Measurements from ENCODE around the gene UQCR11.
A peak's percentile ranks its signal among the peaks of the same experiment; 100 is the strongest.

The UQCR11 gene

DNA sequence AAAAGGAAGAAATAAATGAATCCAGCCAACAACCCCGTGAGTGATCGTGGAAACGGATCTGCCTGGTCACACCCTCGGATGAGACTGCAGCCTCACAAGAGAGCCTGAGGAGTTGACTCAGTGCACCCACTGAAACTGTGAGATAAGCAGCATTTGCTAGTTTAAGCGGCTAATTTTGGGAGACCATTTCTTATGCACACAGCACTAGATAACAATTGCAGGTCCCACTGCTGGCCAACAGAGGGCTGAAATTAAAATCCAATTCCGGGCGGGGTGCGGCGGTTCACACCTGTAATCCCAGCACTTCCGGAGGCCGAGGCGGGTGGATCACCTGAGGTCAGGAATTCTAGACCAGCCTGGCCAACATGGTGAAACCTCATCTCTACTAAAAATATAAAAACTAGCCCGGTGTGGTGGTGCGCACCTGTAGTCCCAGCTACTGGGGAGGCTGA lies 3.6 kb downstream of the UQCR11 start:
- DNase-seq (ENCODE audit: low spot score), result no peak
- TF ChIP-seq, protein P1, sequence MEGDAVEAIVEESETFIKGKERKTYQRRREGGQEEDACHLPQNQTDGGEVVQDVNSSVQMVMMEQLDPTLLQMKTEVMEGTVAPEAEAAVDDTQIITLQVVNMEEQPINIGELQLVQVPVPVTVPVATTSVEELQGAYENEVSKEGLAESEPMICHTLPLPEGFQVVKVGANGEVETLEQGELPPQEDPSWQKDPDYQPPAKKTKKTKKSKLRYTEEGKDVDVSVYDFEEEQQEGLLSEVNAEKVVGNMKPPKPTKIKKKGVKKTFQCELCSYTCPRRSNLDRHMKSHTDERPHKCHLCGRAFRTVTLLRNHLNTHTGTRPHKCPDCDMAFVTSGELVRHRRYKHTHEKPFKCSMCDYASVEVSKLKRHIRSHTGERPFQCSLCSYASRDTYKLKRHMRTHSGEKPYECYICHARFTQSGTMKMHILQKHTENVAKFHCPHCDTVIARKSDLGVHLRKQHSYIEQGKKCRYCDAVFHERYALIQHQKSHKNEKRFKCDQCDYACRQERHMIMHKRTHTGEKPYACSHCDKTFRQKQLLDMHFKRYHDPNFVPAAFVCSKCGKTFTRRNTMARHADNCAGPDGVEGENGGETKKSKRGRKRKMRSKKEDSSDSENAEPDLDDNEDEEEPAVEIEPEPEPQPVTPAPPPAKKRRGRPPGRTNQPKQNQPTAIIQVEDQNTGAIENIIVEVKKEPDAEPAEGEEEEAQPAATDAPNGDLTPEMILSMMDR (IDR thresholded peaks at IDR 0.05), result no peak
- no peak overlapping the region for H3K4me3 ChIP-seq
- no peak overlapping the region for H3K27ac ChIP-seq

- no peak overlapping the region for H3K4me3 ChIP-seq
- TF ChIP-seq, protein P1 (IDR thresholded peaks at IDR 0.05), result no peak
Measured at GRCh38 chr19:1599460-1599846, 5.8 kb downstream of the UQCR11 start.

GRCh38 chr19:1598777-1599459 lies 6.3 kb downstream of the UQCR11 start:
- no peak overlapping the region for H3K27ac ChIP-seq
- no peak overlapping the region for H3K4me3 ChIP-seq
- no peak for DNase-seq (ENCODE audit: low spot score)
- TF ChIP-seq, protein P1 (IDR thresholded peaks at IDR 0.05), result no peak

More at GRCh38 chr19:1599460-1599846, 5.8 kb downstream of the UQCR11 start:
- no peak for DNase-seq (ENCODE audit: low spot score)
- no peak overlapping the region for H3K27ac ChIP-seq

GRCh38 chr19:1593501-1593772 lies 11.8 kb downstream of the UQCR11 start:
- TF ChIP-seq, protein P1 (IDR thresholded peaks at IDR 0.05), result no peak
- Histone ChIP-seq H3K4me3 (peak overlapping the region; percentile 90), H3K27ac (peak overlapping the region in 1 of 2 donors; percentile 100)
- DNase-seq (ENCODE audit: low spot score), result no peak

DNA sequence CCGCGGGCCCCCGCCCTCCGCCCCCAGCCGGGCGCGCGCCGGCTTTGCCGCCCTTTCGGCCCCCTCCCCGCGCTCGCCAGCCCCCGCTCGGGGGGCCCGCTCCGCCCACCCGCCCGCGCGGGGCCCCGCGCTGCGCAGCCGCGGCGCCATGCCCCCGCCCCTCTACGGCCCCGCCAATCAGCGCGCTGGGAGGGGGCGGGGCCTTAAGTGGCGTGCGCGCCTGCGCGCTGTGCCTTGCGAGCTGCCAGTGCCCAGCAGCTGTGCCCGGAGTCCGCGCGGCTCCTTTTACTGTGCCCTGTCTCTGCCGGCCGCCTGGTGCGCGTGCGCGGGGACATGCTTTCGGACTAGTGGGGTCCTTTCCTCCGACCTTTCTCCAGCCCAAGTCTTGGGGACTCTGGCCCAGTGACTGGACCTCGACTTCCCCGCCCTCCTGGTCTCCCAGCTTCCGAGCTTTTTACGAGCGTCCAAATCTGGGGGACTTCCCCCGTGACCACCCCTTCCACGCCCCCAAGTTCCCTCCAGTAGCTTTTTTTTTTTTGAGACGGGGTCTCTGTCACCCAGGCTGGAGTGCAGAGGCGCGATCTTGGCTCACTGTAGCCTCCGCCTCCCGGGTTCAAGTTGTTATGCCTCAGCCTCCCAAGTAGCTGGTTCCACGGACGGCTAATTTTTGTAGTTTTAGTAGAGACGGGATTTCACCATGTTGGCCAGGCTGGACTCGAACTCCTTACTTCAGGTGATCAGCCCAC lies 12.3 kb downstream of the UQCR11 start, which contains the start of gene MBD3:
Gene MBD3 (minus strand): TSS at position 111 of the 746 bp plus-strand sequence. CDS start 234 bp downstream, outside the sequence.
- H3K27ac ChIP-seq, result peak within 1 kb of the TSS; percentile 86 to 100
- TF ChIP-seq, protein P1 (IDR thresholded peaks at IDR 0.05), result no peak
- DNase-seq (ENCODE audit: low spot score), result peak; percentile 93
- peak within 1 kb of the TSS; percentile 90 for H3K4me3 ChIP-seq

DNA sequence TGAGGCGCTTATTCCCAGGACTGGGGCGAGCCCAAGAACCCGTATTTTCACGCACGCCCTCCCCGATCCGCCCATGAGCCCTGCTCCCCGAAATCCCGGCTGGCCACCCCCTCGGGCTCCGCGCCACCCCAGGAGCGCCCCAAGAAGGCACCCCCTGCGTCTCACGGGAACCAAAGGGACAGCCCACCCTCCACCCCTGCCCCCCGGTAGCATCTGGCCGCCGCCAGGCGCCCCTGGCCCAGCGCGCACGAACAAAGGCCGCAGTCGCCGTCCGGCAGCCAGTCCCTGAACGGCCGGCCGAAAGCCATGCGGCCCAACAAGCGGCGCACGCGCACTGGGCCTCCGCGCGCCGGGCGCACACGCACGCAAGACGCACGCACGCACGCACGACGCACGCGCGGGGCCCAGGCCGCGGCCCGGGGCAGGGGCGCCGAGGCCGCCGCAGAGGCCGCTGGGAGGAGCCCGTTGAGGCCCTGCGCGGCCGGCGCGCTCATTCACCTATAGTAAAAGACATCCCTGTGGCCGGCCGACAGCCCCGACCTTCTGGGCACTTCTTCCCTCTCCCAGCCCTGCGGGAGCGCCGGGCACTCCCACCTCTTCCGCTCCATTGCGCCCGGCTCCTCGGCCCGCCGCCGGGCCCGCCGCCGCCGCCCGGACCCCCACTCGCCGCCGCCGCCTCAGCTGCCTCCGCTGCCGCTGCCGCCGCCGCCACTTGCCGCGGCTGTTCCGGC lies 13.1 kb downstream of the UQCR11 start:
- peak overlapping the region; percentile 90 for H3K4me3 ChIP-seq
- H3K27ac ChIP-seq, result peak overlapping the region; percentile 86 to 100
- TF ChIP-seq, protein P1 (IDR thresholded peaks at IDR 0.05), result no peak
- DNase-seq (ENCODE audit: low spot score), result peak; percentile 88
